Pons (tissue), 1 donor: ENCODE data around the gene POU5F1.

ENCODE experiments used
- DNase-seq: peaks from one replicate; pipeline ENCODE4 v3.0.0-alpha.2; 2016; ENCODE audit warnings: low spot score

The POU5F1 gene

GRCh38 chr6:31140643-31141042, 29.8 kb downstream of the POU5F1 start:
- DNase-seq, result no peak

GRCh38 chr6:31139599-31139998, 30.9 kb downstream of the POU5F1 start:
- DNase-seq, result no peak

DNA sequence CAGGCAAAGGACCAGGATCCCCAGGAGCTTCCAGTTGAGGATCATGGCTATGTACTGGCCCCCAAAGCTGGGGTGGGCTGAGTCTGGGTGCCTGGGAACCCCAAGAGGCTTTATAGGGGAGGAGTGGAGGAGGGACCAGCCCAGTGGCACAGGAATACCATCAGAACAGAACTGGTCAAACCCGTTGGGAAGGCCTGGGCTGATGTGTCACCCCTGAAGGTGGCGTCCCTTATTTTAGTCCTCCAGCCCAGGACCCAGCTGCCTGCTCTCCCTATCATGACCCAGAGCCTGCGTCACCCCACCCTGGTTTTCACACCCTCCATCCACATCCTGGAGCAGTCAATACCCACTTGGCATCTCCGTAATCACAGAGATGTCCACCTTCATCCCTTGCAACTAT, 31.5 kb downstream of the POU5F1 start, which contains the start of gene PSORS1C2:
PSORS1C2 (minus strand) TSS at position 85 of the 400 bp plus-strand sequence; CDS start at position 45, 40 bp downstream.
- DNase-seq, result no peak

- no peak for DNase-seq
Measured at GRCh38 chr6:31135710-31136109, 34.8 kb downstream of the POU5F1 start.

GRCh38 chr6:31132806-31133205, 37.7 kb downstream of the POU5F1 start:
- DNase-seq, result no peak

GRCh38 chr6:31131595-31131994, 38.9 kb downstream of the POU5F1 start:
- DNase-seq, result no peak

DNA sequence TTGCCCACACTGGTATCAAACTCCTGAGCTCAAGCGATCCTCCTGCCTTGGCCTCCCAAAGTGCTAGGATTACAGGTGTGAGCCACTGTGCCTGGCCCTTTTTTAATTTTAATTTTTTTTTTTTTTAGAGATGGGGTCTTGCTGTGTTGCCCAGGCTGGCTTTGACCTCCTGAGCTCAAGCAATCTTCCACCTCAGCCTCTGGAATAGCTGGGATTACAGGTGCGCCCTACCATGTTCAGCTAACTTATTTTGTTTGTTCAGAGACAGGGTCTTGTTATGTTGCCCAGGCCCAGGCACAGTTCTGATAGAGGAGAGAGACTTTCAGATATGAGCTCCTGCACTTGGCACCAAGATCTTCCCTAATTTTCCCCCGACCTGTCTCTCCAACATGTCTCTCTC, 39.7 kb downstream of the POU5F1 start:
- no peak for DNase-seq

- DNase-seq, result no peak
Measured at GRCh38 chr6:31129130-31129529, 41.4 kb downstream of the POU5F1 start.

GRCh38 chr6:31128093-31128676, 42.3 kb downstream of the POU5F1 start:
- DNase-seq, result peak; percentile 43

DNA sequence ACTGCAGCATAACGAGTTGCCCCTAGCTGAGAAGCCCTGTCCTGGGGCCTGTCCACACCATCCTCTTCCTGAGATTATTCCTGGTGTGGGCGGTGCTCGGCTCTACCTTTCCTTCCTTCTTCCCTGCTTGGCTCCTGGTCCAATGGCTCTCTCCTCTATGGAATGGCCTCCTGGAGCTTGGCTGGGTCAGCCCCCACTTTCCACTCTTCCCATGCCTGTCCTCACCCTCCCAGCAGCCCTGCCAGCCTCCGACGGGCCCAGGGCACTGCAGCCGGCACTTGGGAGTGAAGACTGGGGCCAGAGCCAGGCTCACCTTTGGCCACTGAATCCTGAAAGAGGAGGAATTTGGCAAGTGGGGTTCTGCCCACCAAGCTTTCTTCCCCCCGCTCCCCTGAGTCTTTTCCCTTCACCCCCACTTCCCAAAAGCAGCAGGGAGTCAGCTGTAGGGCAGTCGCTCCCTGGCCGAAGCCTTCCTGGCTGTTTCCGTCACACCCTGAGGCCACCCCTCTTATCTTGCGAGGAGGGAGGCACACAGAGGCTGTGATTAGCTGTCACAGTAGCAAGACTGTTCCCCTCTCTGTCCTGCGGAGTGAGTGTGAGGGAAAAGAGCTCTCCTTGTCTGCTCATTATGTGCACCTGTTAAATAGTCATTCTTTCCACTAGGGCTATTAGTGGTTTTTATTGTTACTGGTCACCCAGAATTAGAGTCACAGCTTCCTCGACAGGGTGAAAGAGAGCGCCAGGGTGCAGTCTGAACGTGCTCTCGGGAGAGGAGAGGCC, 43.9 kb downstream of the POU5F1 start:
- DNase-seq, result no peak

DNA sequence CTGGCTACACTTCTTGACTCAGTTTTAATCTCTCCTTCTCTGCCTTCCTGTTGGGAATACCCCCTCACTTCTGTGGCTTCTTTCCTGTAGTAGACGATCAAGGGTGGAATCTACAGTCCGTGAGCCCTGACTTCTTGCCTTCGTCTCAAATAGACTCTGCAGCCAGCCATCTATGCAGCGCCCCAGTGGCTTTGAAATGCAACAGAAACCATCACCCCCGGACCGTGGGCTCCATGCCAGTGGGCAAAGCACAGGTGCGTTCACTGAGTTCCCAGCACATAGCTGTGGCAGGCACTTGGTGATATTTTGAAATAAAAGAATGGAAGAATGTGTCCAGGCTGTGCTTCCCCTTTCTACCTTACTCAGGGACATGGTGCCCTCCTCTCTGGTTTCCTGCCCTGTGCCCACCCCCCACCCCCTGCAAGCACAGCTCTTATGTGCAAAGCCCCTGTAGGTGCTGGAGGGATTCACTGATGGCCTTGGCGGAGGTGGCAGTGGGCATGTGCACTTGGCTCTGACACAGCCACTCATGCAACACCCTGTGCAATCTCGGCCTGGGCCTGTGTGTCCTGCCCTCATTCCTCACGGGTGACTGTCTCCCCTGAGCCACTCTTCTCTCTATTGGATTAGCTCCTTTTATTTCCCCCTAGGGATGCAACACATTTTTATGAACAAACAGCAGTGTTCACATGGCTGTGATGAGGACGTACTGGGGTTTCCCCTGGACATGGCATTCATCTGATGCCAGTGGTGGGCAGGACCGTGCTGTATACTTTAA, 44.7 kb downstream of the POU5F1 start:
- no peak for DNase-seq

- no peak for DNase-seq
Measured at GRCh38 chr6:31125162-31125561, 45.3 kb downstream of the POU5F1 start.

DNA sequence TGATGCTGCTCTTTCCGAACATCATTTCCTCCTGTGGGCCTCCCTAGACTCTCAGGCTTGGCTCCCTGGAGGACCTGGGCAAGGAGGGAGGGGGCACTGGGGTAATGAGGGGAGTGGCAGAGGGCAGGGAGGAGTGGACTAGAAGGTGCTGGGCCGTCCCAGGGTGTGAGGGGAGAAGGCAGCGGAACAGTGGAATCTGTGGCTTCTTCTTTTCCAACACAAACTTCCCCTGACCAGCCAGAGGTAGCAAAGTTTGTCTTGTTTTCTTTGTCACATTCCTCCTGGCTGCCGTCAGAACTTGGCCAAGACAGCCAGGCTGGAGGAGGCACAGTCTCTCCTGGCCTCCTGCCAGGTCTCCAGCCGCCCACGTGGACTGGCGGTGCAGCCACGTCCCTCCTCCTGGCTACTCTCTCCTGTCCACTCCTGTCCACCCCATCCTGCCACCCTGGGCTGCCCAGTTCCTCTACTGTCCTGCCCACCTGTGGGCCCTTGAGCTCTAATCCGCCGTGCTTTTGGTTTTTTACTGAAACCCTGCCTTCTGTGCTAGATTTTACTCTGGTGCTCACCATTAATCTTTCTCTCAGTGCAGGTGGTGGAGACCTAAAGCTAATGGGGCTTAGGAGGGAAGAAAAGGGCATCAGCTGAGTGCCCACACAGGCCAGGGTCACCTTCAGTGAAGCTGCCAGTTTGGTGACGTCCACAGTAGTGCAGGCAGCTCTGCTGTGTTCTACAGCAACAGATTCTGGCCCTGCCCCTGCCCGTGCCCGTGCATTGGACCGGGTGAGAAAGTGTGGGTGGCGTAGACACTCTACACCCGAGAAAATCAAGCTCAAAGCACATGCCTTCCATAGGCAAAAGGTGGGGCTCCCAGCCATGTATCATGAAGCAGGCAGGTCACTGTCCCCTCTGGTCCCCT, 47.4 kb downstream of the POU5F1 start:
- DNase-seq, result peak; percentile 35

DNA sequence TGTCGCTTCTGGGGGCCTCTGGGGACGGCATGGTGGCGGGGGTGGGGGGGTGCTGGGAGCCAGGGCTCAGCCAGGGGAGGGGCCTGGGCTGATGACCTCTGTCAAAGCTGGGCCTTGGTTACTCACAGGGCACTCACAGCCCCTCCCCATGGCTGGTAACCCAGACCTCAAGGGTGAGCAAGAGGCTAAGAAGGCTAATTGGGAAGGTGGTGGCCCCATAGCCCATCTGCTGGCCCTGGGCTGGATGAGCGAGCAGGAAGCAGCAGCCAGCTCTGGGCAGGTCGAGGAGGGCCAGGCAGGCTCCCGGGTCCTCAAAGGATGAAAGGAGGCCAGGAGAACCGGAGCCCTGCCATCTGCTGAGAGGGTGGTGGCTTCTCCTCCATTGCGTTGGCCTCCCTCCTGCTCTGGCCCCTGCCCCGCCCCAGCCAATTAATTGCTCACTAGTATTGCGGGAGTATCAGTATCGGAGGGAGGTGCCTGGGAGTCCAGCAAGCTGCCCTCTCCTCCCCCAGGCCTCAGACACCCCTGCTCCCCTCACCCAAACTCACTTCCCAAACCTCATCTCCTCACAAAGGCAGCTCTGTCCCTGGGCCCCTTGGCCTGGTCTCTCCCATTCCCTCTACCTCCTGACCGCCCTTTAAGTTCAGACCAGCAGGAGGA, 49.2 kb downstream of the POU5F1 start:
- no peak for DNase-seq

DNA sequence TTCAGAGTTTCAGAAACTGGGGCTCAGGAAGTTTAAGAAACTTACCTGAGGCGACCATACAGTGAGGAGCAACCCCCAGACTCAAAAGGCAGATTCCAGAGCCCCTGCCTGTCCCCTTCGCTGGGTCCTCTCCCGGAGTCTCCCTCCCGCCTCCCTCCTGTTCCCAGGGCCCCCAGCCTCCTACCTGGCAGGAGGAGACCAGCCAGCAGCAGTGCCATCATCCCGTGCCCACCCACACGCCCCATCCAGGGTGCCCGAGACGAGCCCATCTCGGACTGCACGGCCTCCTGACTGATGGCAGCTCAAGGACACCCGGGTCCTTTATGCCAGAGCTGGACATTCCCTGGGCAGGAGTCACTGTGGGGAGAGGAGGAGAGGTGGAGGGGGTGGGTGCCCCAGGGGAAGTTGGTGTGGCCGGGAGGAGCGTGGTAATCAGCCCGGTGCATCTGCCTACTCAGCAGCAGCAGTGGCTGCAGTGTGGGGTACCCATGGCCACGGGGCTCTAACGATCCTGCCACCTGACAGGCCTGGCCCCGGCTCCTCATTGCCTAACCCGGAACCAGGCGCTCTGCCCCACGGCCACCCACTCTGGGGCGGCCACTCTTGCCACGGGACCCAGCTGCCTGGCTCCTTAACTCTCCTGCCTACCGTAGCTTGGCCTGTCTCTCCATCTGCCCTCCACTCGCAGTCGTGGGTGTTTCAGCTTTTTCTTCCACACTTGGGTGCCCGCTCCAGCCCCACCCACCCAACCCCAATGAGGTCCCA, 50.1 kb downstream of the POU5F1 start, which contains the start of gene CDSN:
CDSN (minus strand) TSS at position 296 of the 765 bp plus-strand sequence; CDS start at position 269, 27 bp downstream.
- no peak for DNase-seq

- no peak for DNase-seq
Measured at GRCh38 chr6:31118178-31118577, 52.3 kb downstream of the POU5F1 start.

DNA sequence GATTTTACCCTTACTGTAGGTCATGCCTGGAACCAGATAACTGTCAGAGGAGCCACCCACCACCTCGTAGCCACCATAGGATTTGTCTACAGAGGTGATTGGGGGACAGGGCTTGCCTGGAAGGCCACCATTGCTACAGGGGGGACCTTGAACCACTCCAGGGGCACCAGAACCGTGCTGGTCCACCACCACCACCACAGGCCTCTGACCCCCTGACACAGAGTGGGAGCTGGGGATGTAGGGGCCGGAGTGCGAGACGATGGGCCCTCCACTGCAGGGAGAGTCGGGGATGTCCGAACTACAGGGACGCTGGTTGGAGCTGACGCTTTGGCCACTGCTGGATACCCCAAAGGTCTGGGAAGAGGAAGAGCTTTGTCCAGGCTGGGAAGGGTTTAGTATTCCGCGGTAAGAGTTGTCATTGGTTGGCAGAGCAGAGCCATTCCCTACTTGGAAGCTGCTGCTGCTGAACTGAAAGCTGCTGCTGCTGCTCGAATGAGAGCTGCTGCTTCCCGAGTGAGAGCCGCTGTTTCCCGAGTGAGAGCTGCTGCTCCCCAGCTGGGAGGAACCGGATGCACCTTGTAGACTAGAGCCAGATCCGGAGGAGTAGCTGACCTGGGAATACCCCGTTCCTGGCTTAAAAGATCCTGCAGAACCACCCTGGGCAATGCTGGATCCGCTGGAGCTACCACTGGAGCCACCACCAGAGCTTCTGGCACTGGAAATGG, 53.7 kb downstream of the POU5F1 start:
- no peak for DNase-seq

GRCh38 chr6:31115941-31116560, 54.4 kb downstream of the POU5F1 start:
- no peak for DNase-seq
